Caki2 (cell line): ENCODE results near the gene KCNIP1. TPM values are rescaled to one million over a fixed set of nuclear protein-coding genes. Genes with fewer than 3 reads are reported as not detected.

ENCODE experiments used
- DNase-seq: peaks from one replicate; pipeline ENCODE4 v3.0.0-alpha.2; 2015; ENCODE audit warnings: low read depth
- in situ Hi-C: cut with HindIII; loops from 2 replicates; pipeline ENCODE4 v1.10.0; 2016; ENCODE audit warnings: low sequenced_read_pairs, low pct_unique_long_range_greater_than_20kb, mixed read lengths
- total RNA-seq: library from RNA; depleted of rRNA; stranded (reverse); fragments of >200 nt; shearing (Covaris generic); gene quantifications from 2 replicates; pipeline ENCODE4 v1.2.3, GENCODE V29; 2014; ENCODE audit warnings: low replicate concordance

KCNIP1 gene
- total RNA-seq, 1 experiment from 2014 or later = not detected

DNA sequence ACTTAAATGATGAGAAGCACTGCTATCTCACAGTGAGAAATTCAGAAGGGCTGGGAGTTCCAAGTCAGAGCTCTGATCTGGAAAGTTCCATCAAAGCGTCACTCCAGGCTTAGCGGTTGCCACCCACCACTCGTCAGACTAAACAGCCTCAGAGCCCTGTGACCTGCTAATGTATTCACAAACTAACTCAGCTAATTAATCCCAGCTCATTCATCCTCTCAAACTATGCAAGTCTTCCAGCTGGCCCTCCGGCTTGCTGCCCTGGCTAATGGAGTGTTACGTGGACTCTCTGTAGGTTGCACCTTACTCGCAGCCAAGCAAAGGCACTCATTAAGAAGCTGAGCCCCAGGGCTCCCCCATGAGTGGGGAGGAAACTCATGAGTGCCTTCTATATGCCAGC, 197.5 kb downstream of the KCNIP1 start:
- DNase-seq = no peak
- in situ Hi-C loops = no loop called here

DNA sequence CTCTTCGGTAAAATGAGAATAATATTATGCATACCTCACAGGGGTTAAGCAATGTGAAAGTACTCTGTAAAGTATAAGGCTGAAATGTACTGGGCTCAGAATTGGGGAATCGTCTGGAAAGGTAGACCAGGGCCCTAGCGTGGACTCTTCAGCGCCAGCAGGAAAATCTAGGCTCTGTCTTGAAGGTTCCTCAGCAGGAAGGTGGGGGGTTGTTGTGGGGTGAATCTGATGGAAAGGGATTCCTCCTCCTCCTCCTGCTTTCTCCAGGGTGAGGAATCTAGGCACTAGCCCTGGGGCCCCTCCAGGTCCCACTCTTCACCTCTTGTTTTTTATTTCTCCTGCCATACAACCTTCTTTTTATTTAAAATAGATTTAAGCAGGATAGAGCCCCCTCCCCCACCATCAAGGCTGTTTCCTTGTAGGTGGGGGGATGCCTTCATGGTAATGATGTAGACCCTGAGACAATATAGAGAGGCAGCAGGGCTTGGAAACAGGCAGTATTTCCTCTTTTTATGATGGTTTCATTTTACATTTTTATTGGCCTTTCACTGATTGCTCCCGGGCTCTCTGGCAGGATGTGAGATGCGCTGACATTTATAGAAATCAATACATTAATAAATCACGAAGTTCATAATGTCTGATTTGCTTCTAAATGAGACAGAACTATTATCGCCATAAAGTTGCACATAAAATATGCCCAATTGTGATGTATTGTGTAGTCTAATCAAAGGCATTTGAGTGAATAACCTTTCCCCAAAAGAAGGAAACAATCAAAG, 200.8 kb downstream of the KCNIP1 start:
- in situ Hi-C loops = no loop called here

DNA sequence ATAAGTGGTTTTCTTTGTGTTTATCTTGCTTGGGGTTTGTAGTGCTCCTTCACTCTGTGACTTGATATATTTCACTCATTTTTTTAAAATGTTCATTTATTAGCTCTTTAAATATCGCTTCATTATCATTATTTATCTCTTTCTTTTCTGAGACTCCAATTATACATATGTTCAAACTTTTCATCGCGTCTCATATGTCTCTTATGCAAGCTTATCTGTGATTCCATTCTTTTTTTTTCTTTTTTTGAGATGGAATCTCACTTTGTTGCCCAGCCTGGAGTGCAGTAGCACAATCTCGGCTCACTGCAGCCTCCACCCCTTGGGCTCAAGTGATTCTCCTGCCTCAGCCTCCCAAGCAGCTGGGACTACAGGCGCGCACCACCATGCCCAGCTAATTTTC, 205.8 kb downstream of the KCNIP1 start:
- DNase-seq = no peak
- in situ Hi-C loops = no loop called here

More for the DNA sequence above, 200.8 kb downstream of the KCNIP1 start:
- no peak for DNase-seq

- in situ Hi-C loops = no loop called here
Measured at GRCh38 chr5:170711300-170711699, 207.5 kb downstream of the KCNIP1 start.

DNA sequence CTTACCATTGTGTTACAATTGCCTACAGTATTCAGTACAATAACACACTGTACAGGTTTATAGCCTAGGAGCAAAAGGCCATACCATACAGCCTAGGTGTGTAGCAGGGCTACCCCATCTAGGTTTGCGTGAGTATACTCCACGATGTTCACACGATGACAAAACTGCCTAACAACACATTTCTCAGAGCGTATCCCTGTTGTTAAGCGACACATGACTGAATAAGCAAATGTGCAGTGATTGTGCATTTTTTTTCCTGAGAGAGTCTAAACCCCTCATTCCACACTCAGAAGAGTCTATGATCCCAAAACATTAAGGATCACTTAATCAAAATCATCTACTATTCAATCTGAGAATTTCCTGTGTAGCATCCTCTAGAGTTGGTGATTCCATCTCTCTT, 211.3 kb downstream of the KCNIP1 start:
- in situ Hi-C loops = no loop called here

More at GRCh38 chr5:170711300-170711699, 207.5 kb downstream of the KCNIP1 start:
- no peak for DNase-seq

GRCh38 chr5:170716396-170716795, 212.6 kb downstream of the KCNIP1 start:
- DNase-seq = no peak
- in situ Hi-C loops = no loop called here

More for the DNA sequence above, 211.3 kb downstream of the KCNIP1 start:
- DNase-seq = no peak

DNA sequence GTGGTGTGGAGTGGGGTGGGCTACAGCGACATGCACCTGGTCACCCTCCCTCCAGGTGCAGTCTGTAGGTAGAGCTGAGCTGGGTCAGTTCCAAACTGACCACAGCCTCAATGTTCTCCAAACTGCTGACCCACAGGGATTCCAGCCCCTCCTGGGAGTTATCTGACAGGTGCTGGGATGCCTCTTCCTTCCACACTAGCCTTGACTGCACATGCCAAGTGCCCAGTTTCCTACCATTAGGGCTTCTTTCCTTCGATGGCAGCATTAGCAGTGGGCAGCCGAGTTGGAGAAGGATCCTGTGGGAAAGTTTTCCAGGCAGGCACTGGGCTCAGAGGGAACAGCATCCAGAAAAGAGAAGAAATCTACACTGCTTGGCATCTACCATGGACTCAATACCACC, 215.7 kb downstream of the KCNIP1 start:
- in situ Hi-C loops = no loop called here
- DNase-seq = no peak

DNA sequence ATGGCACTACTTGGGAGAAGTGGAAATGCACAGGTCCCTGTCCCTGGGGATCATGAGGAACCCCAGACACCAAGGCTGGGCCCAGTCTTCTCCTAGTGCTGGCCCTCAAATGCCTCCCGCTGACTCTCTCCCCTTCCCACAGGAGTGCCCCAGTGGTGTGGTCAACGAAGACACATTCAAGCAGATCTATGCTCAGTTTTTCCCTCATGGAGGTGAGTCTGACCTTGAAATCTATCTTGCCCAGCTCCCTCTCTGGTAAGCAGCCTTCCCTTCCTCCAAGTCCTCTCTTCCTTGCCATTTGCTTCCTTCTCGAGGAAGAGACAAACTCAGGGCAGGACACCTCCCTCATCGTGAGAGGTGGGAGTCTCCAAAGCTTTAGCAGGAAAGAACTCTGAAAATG, 216.4 kb downstream of the KCNIP1 start:
- no peak for DNase-seq
- in situ Hi-C loops = no loop called here

GRCh38 chr5:170720984-170721383, 217.2 kb downstream of the KCNIP1 start:
- in situ Hi-C loops = no loop called here
- no peak for DNase-seq

DNA sequence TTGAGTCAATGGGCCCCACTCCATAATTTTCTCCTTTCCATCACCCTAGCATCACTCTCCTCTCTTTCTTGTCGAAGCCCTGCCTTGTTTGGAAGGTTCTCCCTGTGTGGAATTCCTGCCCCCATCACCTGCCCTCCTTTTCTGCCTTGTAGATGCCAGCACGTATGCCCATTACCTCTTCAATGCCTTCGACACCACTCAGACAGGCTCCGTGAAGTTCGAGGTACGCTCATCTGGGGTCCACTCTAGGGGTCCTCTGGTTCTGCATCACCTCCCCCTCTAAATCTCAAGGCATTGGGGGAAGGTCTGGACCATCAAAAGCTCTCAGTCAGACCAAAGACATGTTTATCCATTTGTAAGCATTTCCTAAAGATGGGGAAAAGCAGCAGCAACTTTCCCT, 217.9 kb downstream of the KCNIP1 start:
- DNase-seq = no peak
- in situ Hi-C loops = no loop called here

DNA sequence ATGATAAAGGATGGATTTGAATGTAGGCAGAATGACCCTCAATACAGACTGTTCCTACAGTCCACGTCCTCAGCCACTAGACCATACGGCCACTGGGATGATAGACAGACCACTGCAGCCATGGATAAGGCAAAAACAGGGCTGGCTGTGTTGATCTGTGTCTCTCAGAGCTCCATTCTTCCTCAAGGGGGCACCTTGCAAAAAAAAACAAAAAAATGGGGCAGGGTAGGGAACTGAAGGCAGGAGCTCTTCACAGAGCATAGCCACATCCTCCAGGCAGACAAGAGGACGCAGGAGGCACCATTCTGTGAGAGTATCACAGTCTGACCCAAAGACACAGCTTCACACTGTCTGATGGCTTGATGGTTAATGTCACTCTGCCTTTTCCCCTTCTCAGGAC, 218.5 kb downstream of the KCNIP1 start:
- DNase-seq = no peak
- in situ Hi-C loops = no loop called here

GRCh38 chr5:170731052-170731451, 227.2 kb downstream of the KCNIP1 start:
- in situ Hi-C loops = no loop called here
- DNase-seq = no peak

DNA sequence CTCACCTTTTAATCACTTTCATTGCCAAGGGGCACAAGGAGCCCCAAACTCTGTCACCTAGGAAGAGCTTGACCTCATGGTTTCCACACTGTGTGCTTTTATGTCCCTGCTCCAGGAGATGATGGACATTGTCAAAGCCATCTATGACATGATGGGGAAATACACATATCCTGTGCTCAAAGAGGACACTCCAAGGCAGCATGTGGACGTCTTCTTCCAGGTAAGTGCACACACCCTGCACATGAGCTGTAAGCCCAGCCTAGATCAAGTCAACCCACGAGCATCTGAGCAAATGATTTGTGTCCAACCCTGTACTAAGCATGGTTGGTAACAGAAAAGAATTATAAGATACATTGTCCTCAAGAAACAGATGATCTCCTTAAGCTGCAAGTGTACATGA, 228.9 kb downstream of the KCNIP1 start:
- no peak for DNase-seq
- in situ Hi-C loops = no loop called here

GRCh38 chr5:170736966-170737365, 233.1 kb downstream of the KCNIP1 start:
- in situ Hi-C loops = no loop called here
- DNase-seq = no peak

DNA sequence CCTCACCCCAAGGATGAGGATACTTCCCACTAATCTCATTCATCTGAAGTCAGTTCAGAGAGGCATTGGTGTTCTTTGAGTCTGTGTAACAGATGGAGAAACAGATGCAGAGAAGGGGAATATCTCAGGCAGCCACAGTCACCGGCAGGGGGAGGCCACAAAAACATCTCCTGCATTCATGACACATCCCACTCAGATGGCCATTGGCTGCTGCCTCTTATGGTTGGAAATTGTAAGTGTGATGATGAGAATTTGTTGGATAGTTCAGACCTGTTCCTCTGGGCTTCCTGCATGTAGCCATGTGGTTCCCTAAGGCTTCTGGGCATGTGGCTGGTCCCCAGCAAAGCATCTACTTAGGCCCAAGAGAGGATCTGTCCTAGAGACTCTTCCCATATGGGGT, 233.8 kb downstream of the KCNIP1 start:
- in situ Hi-C loops = no loop called here
- DNase-seq = no peak

- in situ Hi-C loops = no loop called here
Measured at GRCh38 chr5:170738840-170739239, 235.0 kb downstream of the KCNIP1 start.

DNA sequence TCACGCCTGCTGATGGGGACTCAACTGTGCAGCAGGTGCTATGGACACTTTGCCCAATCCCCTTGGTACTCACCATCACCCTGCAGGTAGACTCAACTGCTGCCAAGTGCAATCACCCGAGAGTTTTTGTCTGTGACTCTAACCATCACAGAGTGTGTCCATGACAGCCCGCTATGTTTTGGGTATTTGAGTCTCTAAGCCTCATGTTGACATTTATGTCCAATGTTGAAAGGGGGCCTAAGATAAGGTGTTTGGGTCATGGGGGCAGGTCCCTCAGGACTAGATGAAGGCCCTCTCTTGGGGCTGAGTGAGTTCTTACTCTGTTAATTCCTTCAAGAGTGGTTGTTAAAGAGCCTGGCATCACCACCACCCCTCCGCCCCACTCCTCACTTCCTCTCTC, 235.6 kb downstream of the KCNIP1 start:
- in situ Hi-C loops = no loop called here
- no peak for DNase-seq

More at GRCh38 chr5:170738840-170739239, 235.0 kb downstream of the KCNIP1 start:
- DNase-seq = no peak

GRCh38 chr5:170740551-170741205, 236.9 kb downstream of the KCNIP1 start:
- DNase-seq = no peak
- in situ Hi-C loops = no loop called here

DNA sequence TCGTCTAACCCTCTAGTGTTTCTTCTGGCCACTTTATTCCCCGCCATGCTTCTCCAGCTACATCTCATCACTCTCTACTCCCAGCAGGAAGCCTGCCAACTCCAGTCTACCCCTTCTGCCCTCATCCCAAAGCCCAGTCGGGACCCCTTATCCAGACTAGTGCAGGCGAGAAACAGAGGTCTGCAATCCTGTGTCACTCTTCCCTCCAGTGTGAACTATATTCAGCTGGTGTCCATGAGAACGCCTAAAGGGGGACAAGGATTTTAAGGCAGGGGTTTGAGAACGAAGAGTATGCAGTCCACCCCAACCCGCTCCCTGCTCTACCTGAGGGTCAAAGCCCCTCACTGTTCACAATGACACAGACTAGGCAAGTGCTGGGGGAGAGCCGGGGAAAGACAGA, 238.0 kb downstream of the KCNIP1 start:
- in situ Hi-C loops = no loop called here
- DNase-seq = no peak

- in situ Hi-C loops = no loop called here
- no peak for DNase-seq
Measured at GRCh38 chr5:170743876-170744212, 240.0 kb downstream of the KCNIP1 start.
